Measurements from ENCODE around the gene KISS1.

- TF ChIP-seq CTCF (IDR thresholded peaks at IDR 0.05; ENCODE audit: low read depth, low read length) (no peak), POLR2A (IDR thresholded peaks at IDR 0.05; ENCODE audit: extremely low read depth, insufficient read length) (no peak)
Observed at GRCh38 chr1:204188959-204189639, 7.2 kb downstream of the KISS1 start.
